Germinal center (tissue), 1 donor: ENCODE results near the gene GRM3.

ENCODE experiments used
- DNase-seq: peaks from one replicate; pipeline ENCODE4 v3.0.0; 2012; ENCODE audit warnings: mixed read lengths, low spot score

Gene GRM3

GRCh38 chr7:86692755-86693154 lies 49.0 kb downstream of the GRM3 start:
- DNase-seq, result no peak

- DNase-seq, result no peak
Measured at GRCh38 chr7:86706406-86706805, 62.7 kb downstream of the GRM3 start.

- DNase-seq, result no peak
Measured at GRCh38 chr7:86708031-86708680, 64.4 kb downstream of the GRM3 start.

GRCh38 chr7:86720306-86720705 lies 76.6 kb downstream of the GRM3 start:
- DNase-seq, result no peak

- DNase-seq, result no peak
Measured at GRCh38 chr7:86733783-86734182, 90.1 kb downstream of the GRM3 start.

- DNase-seq, result no peak
Measured at GRCh38 chr7:86745013-86745745, 101.5 kb downstream of the GRM3 start.

GRCh38 chr7:86747698-86748097 lies 104.0 kb downstream of the GRM3 start:
- DNase-seq, result no peak

- DNase-seq, result no peak
Measured at GRCh38 chr7:86748201-86748600, 104.5 kb downstream of the GRM3 start.

GRCh38 chr7:86748843-86749719 lies 105.4 kb downstream of the GRM3 start:
- DNase-seq, result no peak

- DNase-seq, result no peak
Measured at GRCh38 chr7:86749741-86750665, 106.3 kb downstream of the GRM3 start.

GRCh38 chr7:86760236-86760635 lies 116.5 kb downstream of the GRM3 start:
- DNase-seq, result no peak

GRCh38 chr7:86762129-86762528 lies 118.4 kb downstream of the GRM3 start:
- DNase-seq, result no peak

- DNase-seq, result no peak
Measured at GRCh38 chr7:86765931-86766330, 122.2 kb downstream of the GRM3 start.

GRCh38 chr7:86768394-86768793 lies 124.7 kb downstream of the GRM3 start:
- no peak for DNase-seq

- no peak for DNase-seq
Measured at GRCh38 chr7:86768967-86769760, 125.5 kb downstream of the GRM3 start.

GRCh38 chr7:86773309-86773708 lies 129.6 kb downstream of the GRM3 start:
- no peak for DNase-seq

- no peak for DNase-seq
Measured at GRCh38 chr7:86775203-86775602, 131.5 kb downstream of the GRM3 start.

GRCh38 chr7:86776136-86776535 lies 132.4 kb downstream of the GRM3 start:
- no peak for DNase-seq

GRCh38 chr7:86778271-86778670 lies 134.6 kb downstream of the GRM3 start:
- no peak for DNase-seq

GRCh38 chr7:86784765-86785164 lies 141.1 kb downstream of the GRM3 start:
- DNase-seq, result no peak

- DNase-seq, result peak; percentile 4
Measured at GRCh38 chr7:86785641-86786040, 141.9 kb downstream of the GRM3 start.
